ENCODE measurements around the gene MACROD2. TPM values are rescaled to one million over a fixed set of nuclear protein-coding genes. Genes with fewer than 3 reads are reported as not detected.
"Not testable (repeated sequence)": the region's sequence is repeated elsewhere in the genome, so short reads cannot be mapped to it uniquely, and the experiment has no call there.

The MACROD2 gene
- total RNA-seq, 1 donor from 2014 or later: 78.2 TPM

- DNase-seq (no peak), ATAC-seq (no peak)
- Histone ChIP-seq H3K9me3 (no peaks in the 10 kb centered on the region), H3K27ac (no peak overlapping the region), H3K36me3 (no peaks in the 10 kb centered on the region), H3K27me3 (no peaks in the 10 kb centered on the region), H3K4me1 (no peaks in the 10 kb centered on the region), H3K4me3 (no peak overlapping the region)
- intact Hi-C loops (cut with DNase I): no loop called here
- no peak for TF ChIP-seq CTCF (IDR thresholded peaks at IDR 0.05)
These were observed 451.1 kb downstream of the MACROD2 start for GRCh38 chr20:14446446-14446845.

- ATAC-seq: no peak
- no peak for TF ChIP-seq CTCF (IDR thresholded peaks at IDR 0.05)
- H3K4me1 ChIP-seq: no peaks in the 10 kb centered on the region
- H3K4me3 ChIP-seq: no peak overlapping the region
- H3K9me3 ChIP-seq: no peaks in the 10 kb centered on the region
- DNase-seq: no peak
- intact Hi-C loops (cut with DNase I): no loop called here
- H3K27me3 ChIP-seq: no peaks in the 10 kb centered on the region
- H3K36me3 ChIP-seq: no peaks in the 10 kb centered on the region
- no peak overlapping the region for H3K27ac ChIP-seq
These were observed 454.0 kb downstream of the MACROD2 start for GRCh38 chr20:14449323-14449722.

GRCh38 chr20:14450256-14450655 lies 454.9 kb downstream of the MACROD2 start:
- intact Hi-C loops (cut with DNase I): no loop called here
- no peaks in the 10 kb centered on the region for H3K4me1 ChIP-seq
- H3K27me3 ChIP-seq: no peaks in the 10 kb centered on the region
- no peak overlapping the region for H3K27ac ChIP-seq
- ATAC-seq (no peak), DNase-seq (no peak)
- no peak for TF ChIP-seq CTCF (IDR thresholded peaks at IDR 0.05)
- no peak overlapping the region for H3K4me3 ChIP-seq
- H3K36me3 ChIP-seq: no peaks in the 10 kb centered on the region
- no peaks in the 10 kb centered on the region for H3K9me3 ChIP-seq

- Histone ChIP-seq H3K4me1 (no peaks in the 10 kb centered on the region), H3K27me3 (no peaks in the 10 kb centered on the region), H3K27ac (no peak overlapping the region), H3K36me3 (no peaks in the 10 kb centered on the region), H3K9me3 (no peaks in the 10 kb centered on the region), H3K4me3 (no peak overlapping the region)
- ATAC-seq (no peak), DNase-seq (no peak)
- intact Hi-C loops (cut with DNase I): no loop called here
- no peak for TF ChIP-seq CTCF (IDR thresholded peaks at IDR 0.05)
These were observed 456.1 kb downstream of the MACROD2 start for GRCh38 chr20:14451458-14451857.

- intact Hi-C loops (cut with DNase I): no loop called here
- H3K4me1 ChIP-seq: no peaks in the 10 kb centered on the region
- no peak for DNase-seq
- no peak for TF ChIP-seq CTCF (IDR thresholded peaks at IDR 0.05)
- no peaks in the 10 kb centered on the region for H3K27me3 ChIP-seq
- H3K27ac ChIP-seq: no peak overlapping the region
- no peak for ATAC-seq
- H3K4me3 ChIP-seq: no peak overlapping the region
- H3K36me3 ChIP-seq: no peaks in the 10 kb centered on the region
- H3K9me3 ChIP-seq: no peaks in the 10 kb centered on the region
These were observed 457.9 kb downstream of the MACROD2 start for GRCh38 chr20:14453259-14453658.

- Histone ChIP-seq H3K4me1 (no peaks in the 10 kb centered on the region), H3K4me3 (no peak overlapping the region), H3K27ac (no peak overlapping the region), H3K36me3 (no peaks in the 10 kb centered on the region), H3K9me3 (no peaks in the 10 kb centered on the region), H3K27me3 (no peaks in the 10 kb centered on the region)
- TF ChIP-seq CTCF (IDR thresholded peaks at IDR 0.05): no peak
- no peak for ATAC-seq
- intact Hi-C loops (cut with DNase I): no loop called here
- DNase-seq: no peak
These were observed 459.0 kb downstream of the MACROD2 start for GRCh38 chr20:14454296-14454695.

- H3K36me3 ChIP-seq; ATAC-seq; intact Hi-C loops (cut with DNase I); H3K9me3 ChIP-seq; H3K4me1 ChIP-seq; H3K27ac ChIP-seq; DNase-seq; H3K27me3 ChIP-seq; H3K4me3 ChIP-seq: not testable (repeated sequence)
These were observed 471.9 kb downstream of the MACROD2 start for GRCh38 chr20:14467104-14467827.

Data from upper lobe of right lung (tissue), 1 donor.